Smooth muscle cell (in vitro differentiated cells): ENCODE results near the gene DEPDC1. TPM values are rescaled to one million over a fixed set of nuclear protein-coding genes. Genes with fewer than 3 reads are reported as not detected.

Experiments
- DNase-seq: peaks from one replicate; lab custom pipeline; 2025; ENCODE audit not compliant: unreplicated experiment; lab: John Stamatoyannopoulos, UW
- H2AFZ ChIP-seq: fragments of 200-600 bp; sonication (generic); 2 replicates; pipeline ENCODE4 v1.6.0; 2016; ENCODE audit warnings: antibody characterized with exemption, low read depth, mild to moderate bottlenecking
- H3F3A ChIP-seq: fragments of 200-600 bp; sonication (generic); 2 replicates; pipeline ENCODE4 v1.6.0; 2017; ENCODE audit warnings: antibody characterized with exemption, low read depth
- H3K27ac ChIP-seq: fragments of 200-600 bp; sonication (generic); 2 replicates; pipeline ENCODE4 v1.5.1; 2016; ENCODE audit warnings: low read depth, mild to moderate bottlenecking
- H3K27me3 ChIP-seq: fragments of 200-600 bp; sonication (generic); 2 replicates; pipeline ENCODE4 v1.6.1; 2016; ENCODE audit warnings: low read depth, mild to moderate bottlenecking
- H3K36me3 ChIP-seq: fragments of 200-600 bp; sonication (generic); 2 replicates; pipeline ENCODE4 v1.5.1; 2016; ENCODE audit warnings: low read depth
- H3K4me1 ChIP-seq: fragments of 200-600 bp; sonication (generic); 2 replicates; pipeline ENCODE4 v1.5.1; 2016; ENCODE audit warnings: low read depth
- H3K4me2 ChIP-seq: fragments of 200-600 bp; sonication (generic); 2 replicates; pipeline ENCODE4 v1.6.0; 2016; ENCODE audit warnings: mild to moderate bottlenecking
- H3K4me3 ChIP-seq: fragments of 200-600 bp; sonication (generic); 2 replicates; pipeline ENCODE4 v1.5.1; 2016; ENCODE audit warnings: mild to moderate bottlenecking
- H3K79me2 ChIP-seq: fragments of 200-600 bp; sonication (generic); 2 replicates; pipeline ENCODE4 v1.6.0; 2016; ENCODE audit warnings: low read depth, mild to moderate bottlenecking
- H3K9ac ChIP-seq: fragments of 200-600 bp; sonication (generic); 2 replicates; pipeline ENCODE4 v1.6.0; 2016; ENCODE audit warnings: low read depth
- H3K9me3 ChIP-seq: fragments of 200-600 bp; sonication (generic); replicated peaks from 2 replicates; pipeline ENCODE4 v1.5.1; 2016; ENCODE audit warnings: low read depth
- H4K20me1 ChIP-seq: fragments of 200-600 bp; sonication (generic); 2 replicates; pipeline ENCODE4 v1.6.0; 2016; ENCODE audit warnings: low read depth
- WGBS: methylation state at CpG from one replicate; pipeline ENCODE4 v1.1.7; 2016; ENCODE audit warnings: low lambda C conversion rate; 5-methylcytosine and 5-hydroxymethylcytosine counted together
- polyA plus RNA-seq: library from polyadenylated mRNA; unstranded; fragments of >200 nt; fragmentation: Nextera tagmentation; extraction: Ambion mirVana; gene quantifications from 2 replicates; pipeline ENCODE4 v1.2.1, GENCODE V29; 2016
- total RNA-seq: library from RNA; depleted of rRNA; stranded (reverse); fragments of >200 nt; gene quantifications from 2 replicates; pipeline ENCODE4 v1.2.3, GENCODE V29; 2014
- TF ChIP-seq, protein P1 (sequence below): fragments of 200-600 bp; sonication (generic); IDR thresholded peaks from 2 replicates; pipeline ENCODE4 v1.5.1; 2017; ENCODE audit warnings: borderline replicate concordance, mild to moderate bottlenecking, antibody characterized with exemption; ENCODE audit not compliant: insufficient read depth, poor library complexity, severe bottlenecking

The DEPDC1 gene
- total and polyA plus RNA-seq, 2 experiments from 2014 or later: 6.3 to 11.1 TPM

DNA sequence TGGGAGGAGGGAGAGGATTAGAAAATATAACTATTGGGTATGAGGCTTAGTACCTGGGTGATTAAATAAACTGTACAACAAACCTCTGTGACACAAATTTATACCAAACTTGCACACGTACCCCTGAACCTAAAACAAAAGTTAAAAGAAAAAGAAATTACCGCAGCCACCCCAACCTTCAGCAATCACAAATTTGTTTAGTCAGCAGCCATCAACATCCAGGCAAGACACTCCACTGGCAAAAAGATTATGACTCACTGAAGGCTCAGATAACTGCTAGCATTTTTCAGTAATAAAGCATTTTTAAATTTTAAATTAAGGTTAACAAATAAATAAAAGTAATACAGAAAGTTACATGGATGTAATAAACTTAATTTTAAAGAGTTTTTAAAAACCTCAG, 14.4 kb upstream of the DEPDC1 start:
- Histone ChIP-seq H3F3A (no peaks in the 10 kb centered on the region), H3K9ac (no peak overlapping the region), H3K4me2 (no peak overlapping the region), H3K27me3 (no peaks in the 10 kb centered on the region), H4K20me1 (no peaks in the 10 kb centered on the region), H3K4me3 (no peak overlapping the region), H3K79me2 (no peaks in the 10 kb centered on the region), H3K36me3 (no peaks in the 10 kb centered on the region), H3K4me1 (no peaks in the 10 kb centered on the region), H2AFZ (no peak overlapping the region), H3K9me3 (no peaks in the 10 kb centered on the region), H3K27ac (no peak overlapping the region)
- TF ChIP-seq, protein P1, sequence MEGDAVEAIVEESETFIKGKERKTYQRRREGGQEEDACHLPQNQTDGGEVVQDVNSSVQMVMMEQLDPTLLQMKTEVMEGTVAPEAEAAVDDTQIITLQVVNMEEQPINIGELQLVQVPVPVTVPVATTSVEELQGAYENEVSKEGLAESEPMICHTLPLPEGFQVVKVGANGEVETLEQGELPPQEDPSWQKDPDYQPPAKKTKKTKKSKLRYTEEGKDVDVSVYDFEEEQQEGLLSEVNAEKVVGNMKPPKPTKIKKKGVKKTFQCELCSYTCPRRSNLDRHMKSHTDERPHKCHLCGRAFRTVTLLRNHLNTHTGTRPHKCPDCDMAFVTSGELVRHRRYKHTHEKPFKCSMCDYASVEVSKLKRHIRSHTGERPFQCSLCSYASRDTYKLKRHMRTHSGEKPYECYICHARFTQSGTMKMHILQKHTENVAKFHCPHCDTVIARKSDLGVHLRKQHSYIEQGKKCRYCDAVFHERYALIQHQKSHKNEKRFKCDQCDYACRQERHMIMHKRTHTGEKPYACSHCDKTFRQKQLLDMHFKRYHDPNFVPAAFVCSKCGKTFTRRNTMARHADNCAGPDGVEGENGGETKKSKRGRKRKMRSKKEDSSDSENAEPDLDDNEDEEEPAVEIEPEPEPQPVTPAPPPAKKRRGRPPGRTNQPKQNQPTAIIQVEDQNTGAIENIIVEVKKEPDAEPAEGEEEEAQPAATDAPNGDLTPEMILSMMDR: no peak
- DNase-seq: no peak
- 97% methylated on average over 2 of the region's 2 CpGs for WGBS

DNA sequence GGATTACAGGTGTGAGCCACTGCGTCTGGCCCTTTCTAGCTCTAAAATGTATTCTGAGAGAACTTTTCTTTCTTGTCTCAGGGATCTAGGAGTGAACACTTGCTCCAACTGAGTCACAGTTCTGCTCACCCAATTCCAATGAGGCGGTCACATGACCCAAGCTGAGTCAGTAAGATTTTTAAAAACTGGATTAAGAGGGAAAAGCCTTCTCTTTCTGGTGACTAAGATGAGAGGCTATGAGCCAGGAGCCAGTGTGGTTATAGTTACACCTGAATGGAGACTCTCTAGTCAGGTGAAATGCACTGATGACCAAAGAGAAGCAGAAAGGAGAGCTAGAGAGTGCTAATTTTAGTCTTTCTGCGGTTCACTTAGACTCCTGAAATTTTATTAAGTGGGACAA, 9.5 kb upstream of the DEPDC1 start:
- Histone ChIP-seq H3K79me2 (no peaks in the 10 kb centered on the region), H3K9ac (no peak overlapping the region), H3F3A (no peaks in the 10 kb centered on the region), H3K4me2 (no peak overlapping the region), H3K4me1 (no peaks in the 10 kb centered on the region), H3K36me3 (peaks cover 3% of the 10 kb centered on the region), H3K27me3 (no peaks in the 10 kb centered on the region), H3K9me3 (peaks cover 6% of the 10 kb centered on the region), H4K20me1 (no peaks in the 10 kb centered on the region), H3K27ac (no peak overlapping the region), H3K4me3 (no peak overlapping the region), H2AFZ (no peak overlapping the region)
- TF ChIP-seq, protein P1: no peak
- no peak for DNase-seq
- WGBS: 94% methylated on average over 3 of the region's 3 CpGs

DNA sequence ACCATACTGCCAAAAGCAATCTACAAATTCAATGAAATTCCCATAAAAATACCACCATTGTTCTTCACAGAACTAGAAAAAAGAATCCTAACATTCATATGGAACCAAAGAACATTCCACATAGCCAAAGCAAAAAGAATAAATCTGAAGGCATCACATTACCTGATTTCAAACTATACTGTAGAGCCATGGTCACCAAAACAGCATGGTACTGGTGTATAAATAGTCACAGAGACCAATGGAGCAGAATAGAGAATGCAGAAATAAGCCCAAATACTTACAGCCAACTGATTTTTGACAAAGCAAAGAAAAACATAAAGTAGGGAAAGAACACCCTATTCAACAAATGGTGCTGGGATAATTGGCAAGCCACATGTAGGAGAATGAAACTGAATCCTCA, 6.2 kb upstream of the DEPDC1 start:
- no peaks in the 10 kb centered on the region for H3K27me3 ChIP-seq
- H3K4me1 ChIP-seq: no peaks in the 10 kb centered on the region
- H3K27ac ChIP-seq: no peak overlapping the region
- H3F3A ChIP-seq: no peaks in the 10 kb centered on the region
- no peaks in the 10 kb centered on the region for H3K79me2 ChIP-seq
- H3K9me3 ChIP-seq: peaks cover 6% of the 10 kb centered on the region
- TF ChIP-seq, protein P1: no peak
- H3K4me2 ChIP-seq: no peak overlapping the region
- H4K20me1 ChIP-seq: no peaks in the 10 kb centered on the region
- no peak overlapping the region for H2AFZ ChIP-seq
- DNase-seq: no peak
- no peak overlapping the region for H3K4me3 ChIP-seq
- no peak overlapping the region for H3K9ac ChIP-seq
- peaks cover 3% of the 10 kb centered on the region for H3K36me3 ChIP-seq

DNA sequence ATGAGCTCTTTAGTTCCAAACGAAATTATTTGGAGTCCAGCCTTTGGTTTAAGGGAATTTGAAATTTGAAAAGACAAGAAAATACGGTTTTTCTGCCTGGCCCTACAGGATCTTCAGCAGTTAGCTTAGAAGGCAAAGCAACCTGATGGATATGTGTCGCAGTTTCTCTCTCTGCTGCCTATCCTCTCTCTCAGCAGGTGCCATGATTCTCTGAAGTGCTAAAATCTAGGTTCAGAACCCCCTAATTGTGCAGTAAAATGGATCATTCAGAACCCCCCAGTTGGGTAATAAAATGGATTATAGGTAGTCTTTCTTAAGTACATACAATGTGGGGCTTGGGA, 446 bp upstream of the DEPDC1 start:
- H3K4me2 ChIP-seq: peak overlapping the region; percentile 81
- 19% methylated on average over 3 of the region's 3 CpGs for WGBS
- peaks cover 8% of the 10 kb centered on the region for H3K4me1 ChIP-seq
- no peaks in the 10 kb centered on the region for H3F3A ChIP-seq
- no peaks in the 10 kb centered on the region for H3K27me3 ChIP-seq
- no peak overlapping the region for H3K9ac ChIP-seq
- H4K20me1 ChIP-seq: no peaks in the 10 kb centered on the region
- H3K4me3 ChIP-seq: peak overlapping the region; percentile 70
- peak overlapping the region; percentile 70 for H2AFZ ChIP-seq
- peaks cover 7% of the 10 kb centered on the region for H3K79me2 ChIP-seq
- H3K36me3 ChIP-seq: no peaks in the 10 kb centered on the region
- DNase-seq: no peak
- no peak overlapping the region for H3K27ac ChIP-seq
- TF ChIP-seq, protein P1: no peak
- H3K9me3 ChIP-seq: no peaks in the 10 kb centered on the region
